GM21737 (cell line): Measurements from ENCODE around the gene SLC17A2.

Source experiments
- ATAC-seq: cut with Tn5 transposase; IDR thresholded peaks from one replicate; pipeline ENCODE4 v1.9.1; 2021; ENCODE audit warnings: mild to moderate bottlenecking, moderate library complexity; ENCODE audit not compliant: unreplicated experiment

The SLC17A2 gene

DNA sequence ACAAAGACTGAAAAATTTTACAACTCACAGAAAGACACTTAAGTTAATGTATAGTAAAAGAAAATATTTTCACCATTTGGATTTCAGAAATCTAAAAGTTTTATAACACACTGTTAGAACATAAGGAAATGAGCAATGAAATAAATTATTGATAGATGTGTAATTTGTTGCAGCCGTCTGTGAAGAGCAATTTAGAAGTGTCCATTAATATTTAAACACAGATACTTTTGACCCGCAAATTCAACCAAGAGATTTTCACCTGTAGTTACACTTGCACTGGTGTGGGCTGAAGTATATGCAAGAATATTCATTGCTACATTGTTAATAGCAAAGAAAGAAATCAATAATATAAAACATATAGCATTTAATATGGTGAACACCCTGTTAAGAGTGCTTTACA lies 41.9 kb downstream of the SLC17A2 start:
- no peak for ATAC-seq

DNA sequence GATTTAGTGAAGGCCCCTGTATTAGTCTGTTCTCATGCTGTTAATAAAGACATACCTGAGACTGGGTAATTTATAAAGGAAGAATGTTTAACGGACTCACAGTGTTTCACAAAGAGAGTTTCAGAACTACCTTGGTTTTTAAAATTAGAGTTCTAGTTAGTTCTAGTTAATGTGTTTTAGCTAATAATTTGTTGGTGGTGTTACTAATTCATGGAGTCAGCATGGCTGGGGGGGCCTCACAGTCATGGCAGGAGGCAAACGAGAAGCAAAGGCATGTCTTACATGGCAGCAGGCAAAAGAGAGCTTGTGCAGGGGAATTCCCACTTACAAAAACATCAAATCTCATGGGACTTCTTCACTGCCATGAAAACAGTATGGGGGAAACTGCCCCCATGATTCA lies 44.4 kb downstream of the SLC17A2 start:
- no peak for ATAC-seq

- ATAC-seq: no peak
Observed at GRCh38 chr6:25883991-25884390, 46.5 kb downstream of the SLC17A2 start.

DNA sequence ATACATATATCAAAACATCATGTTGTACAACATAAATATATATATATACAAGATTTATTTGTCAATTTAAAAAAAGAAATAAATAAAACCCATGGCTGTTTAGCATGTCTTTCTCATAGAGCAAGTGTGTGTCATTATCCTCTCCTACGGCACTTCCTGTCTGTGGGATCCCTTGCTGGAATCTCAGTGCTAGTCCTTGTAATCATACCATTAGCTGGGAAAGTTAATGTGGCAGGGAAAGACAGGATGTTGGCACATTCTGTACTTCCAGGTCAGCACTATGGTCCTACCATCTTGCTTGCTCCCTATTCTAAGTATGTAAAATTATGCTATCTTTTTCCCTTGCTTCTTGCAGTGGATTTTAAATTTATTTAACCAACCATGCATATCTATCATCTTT lies 47.0 kb downstream of the SLC17A2 start:
- no peak for ATAC-seq

- no peak for ATAC-seq
Observed at GRCh38 chr6:25882051-25882496, 48.4 kb downstream of the SLC17A2 start.

DNA sequence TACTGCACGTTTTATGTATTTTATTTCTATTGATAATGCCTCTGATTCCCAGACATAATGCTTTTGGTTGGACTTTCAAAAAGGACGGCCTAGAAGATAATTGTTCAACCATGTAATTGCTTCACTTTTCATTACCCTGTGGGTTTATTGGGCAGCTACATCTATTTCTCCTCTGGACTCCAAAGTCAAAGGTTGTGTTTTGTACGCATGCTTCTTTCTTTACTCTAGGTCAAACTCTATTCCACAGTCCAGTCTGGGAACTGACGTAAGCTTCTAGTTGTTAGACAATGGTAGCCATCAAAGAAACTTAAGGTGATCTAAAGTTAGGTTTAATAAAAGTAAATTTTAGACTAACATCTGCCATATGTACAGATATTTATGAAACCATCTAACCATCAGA lies 49.9 kb downstream of the SLC17A2 start:
- ATAC-seq: no peak

DNA sequence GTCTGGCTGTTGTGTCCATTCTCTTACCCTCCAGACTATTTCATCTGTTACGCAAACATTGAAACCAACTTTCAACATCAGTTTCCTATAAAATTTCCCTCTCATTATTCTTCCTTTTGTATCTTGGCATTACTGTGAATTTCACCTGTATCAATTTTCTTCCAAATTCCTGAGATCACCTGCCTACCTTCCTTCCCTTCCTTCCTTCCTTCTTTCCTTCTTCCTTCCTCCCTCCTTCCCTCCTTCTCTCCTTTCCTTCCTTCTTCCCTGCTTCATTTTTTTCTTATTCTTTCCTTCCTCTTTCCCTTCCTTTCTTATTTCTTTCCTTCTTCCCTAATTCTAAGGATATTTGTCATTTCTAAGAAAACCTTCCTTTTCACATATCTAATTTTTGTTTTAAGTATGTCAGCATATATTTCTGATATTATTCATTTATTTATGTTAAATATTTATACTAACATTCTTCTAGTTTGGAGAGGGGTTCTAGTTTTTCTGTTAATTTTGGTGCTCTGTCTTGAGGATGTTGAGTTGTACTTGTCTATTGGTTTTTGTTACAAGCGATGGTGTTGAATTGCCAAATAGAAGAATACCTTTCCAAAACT lies 51.7 kb downstream of the SLC17A2 start:
- ATAC-seq: no peak

DNA sequence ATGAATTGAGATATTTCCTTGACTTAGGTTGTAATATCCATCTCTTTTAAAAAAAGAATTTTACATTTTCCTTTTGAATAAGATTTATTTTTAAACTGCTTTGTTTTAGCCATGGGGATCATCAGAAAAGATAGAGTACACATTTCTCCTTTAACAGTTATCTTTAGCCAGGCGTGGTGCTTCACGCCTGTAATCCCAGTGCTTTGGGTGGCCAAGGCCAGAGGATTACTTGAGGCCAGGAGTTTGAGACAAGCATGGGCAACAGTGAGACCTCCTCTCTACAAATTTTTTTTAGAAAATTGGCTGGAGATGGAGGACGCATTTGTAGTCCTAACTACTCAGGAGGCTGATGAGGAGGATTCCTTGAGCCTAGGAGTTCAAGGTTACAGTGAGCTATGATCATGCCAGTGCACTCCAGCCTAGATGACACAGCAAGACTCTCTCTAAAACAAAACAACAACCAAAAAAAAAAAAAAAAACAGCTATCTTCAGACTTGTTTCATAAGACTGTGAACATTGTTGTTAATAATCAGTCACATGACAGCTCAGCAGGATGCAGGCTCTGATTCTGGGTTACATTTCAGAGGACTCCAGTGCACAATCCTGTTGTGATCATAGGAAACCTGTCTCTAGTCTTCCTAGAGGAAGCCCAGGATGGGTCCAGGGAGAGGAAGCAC lies 54.4 kb downstream of the SLC17A2 start:
- ATAC-seq: no peak

- ATAC-seq: no peak
Observed at GRCh38 chr6:25875563-25875905, 55.0 kb downstream of the SLC17A2 start.

GRCh38 chr6:25874822-25875562 lies 55.5 kb downstream of the SLC17A2 start:
- ATAC-seq: no peak

DNA sequence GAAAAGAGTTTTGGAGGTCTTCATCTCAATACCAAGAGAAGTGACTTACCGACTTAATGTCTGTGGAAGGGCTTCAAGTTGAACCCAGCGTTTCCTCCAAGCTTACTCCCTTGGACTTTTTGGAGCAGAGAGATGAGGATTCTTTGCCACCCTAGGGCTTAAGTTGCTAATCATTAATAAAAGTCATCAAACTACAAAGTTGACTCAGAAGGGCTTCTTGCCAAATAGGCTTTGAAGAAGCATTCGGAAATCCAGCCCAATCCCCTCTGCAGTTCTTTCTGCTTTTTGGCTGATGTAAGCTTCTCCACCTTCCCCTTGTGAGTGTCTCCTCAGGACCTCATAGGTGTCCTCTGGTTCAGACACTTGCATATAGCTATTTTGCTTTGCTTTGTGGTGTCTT lies 56.4 kb downstream of the SLC17A2 start, which contains the start of gene SLC17A3:
SLC17A3 (minus strand) TSS at position 126 of the 400 bp plus-strand sequence. CDS start 5,856 bp downstream, outside the sequence.
- ATAC-seq: no peak

GRCh38 chr6:25872814-25873213 lies 57.7 kb downstream of the SLC17A2 start:
- no peak for ATAC-seq

DNA sequence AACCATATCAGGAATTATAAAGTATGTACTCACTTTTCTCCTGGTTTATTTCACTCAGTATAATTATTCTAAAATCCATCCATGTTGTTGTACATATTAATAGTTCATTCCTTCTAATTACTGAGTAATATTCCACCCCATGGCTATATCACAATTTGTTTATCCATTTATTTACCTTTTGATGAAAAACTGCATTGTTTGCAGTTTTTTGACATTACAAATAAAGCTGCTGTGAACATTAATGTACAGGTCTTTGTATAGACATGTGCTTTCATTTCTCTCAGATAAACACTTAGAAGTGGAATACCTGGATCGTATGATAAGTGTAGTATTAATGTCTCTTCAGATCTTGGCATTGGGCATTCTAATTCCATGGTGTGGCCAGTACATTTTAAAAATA lies 60.7 kb downstream of the SLC17A2 start:
- no peak for ATAC-seq

DNA sequence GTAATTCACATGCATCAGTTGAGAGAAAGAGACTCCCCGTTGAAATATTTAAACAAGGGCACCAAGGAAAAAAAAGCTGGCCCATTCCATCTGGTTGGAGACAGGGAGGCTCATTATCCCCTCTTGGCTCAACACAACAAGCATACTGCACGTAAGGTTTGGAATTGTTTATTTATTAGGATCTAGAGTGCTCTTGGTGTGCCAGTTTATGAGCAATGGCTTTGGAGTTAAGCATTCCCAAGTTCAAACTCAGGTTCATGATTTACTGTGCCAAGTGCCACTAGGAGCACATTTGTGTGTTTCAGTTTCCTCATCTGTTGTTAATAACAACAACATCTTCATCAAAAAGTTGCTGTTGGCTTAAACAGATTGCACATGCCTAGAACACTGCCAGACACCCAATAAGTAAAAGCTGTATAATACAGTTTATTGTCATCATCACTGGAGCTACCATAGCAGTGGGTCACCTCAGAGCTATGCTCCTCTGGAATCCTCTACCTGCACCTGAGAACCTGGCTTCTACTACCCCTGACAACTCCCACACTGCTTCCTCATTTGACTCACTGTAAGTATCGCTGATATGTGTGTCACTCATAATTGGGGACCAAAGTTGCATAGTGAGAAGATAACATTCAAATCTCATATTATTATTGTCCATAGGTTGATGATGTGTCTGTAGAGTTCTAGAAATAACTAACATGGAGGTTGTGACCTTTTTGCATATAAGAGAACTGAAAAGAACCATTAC lies 61.9 kb downstream of the SLC17A2 start:
- no peak for ATAC-seq

DNA sequence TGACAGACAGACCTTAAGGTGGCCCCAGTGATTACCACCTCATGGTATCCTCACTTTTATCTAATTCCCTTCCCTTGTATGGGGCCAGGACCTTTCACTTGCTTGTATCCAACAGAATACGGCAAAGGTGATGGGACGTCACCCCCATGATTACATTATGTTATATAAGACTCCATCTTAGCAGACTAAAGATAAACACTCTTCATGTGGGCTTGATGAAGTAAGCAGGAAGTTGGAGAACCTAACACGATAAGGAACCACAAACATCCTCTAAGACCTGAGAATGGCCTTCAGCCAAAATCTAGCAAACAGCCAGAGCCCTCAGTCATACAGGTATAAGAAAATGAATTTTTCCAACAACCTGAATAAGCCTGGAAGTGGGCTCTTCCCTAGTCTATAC lies 64.5 kb downstream of the SLC17A2 start:
- ATAC-seq: no peak

- ATAC-seq: no peak
Observed at GRCh38 chr6:25863360-25863759, 67.1 kb downstream of the SLC17A2 start.
